ENCODE data around the gene PIK3CG. TPM values are rescaled to one million over a fixed set of nuclear protein-coding genes. Genes with fewer than 3 reads are reported as not detected.

PIK3CG gene
- total and polyA plus RNA-seq, 8 donors, result 0.15 to 21.9 (median 3.1) TPM

DNA sequence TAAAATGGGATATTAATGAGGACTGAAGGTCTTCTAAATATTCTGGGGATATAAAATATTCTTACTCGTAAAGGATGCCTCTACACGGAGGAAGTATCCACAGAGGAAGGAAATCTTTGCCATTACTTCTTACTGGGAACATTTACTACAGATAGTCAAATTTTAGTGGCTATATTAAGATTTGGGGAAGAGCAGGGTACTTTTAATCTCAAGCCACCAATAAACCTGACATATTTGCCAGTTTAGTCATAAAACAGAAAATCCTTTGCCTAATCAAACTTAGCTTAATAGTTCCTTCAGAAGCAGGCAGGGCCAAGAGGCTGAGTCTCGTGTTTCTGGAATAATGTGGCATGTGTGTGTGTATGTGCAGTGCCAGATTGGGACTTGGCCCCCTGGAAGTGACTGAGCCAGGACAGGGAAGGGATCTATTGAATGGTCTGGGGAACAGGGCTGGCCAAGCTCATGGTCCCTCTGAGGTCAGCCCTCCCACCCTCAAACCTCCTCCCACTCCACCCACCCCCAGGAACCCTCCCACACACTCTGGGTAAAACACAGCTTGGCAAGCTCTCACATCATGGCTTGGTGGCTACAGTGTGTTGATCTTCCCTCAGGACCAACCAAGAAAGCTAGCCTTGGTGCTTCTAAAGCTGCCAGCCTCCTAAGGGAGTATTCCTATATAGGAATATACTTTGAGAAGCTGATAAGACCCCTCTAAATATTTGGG lies 1.6 kb upstream of the PIK3CG start:
- intact Hi-C loops (cut with DNase I; ENCODE audit: low total_unique reads), result no loop called here
- Histone ChIP-seq H3K4me1 (peaks cover 0 to 35% (median 2%) of the 10 kb centered on the region in 4 donors), H3K36me3 (peaks cover 0 to 10% (median 7%) of the 10 kb centered on the region in 4 donors), H3K27ac (peak overlapping the region in 2 of 5 donors; percentile 46 to 74), H3K4me3 (no peak overlapping the region), H3K27me3 (no peaks in the 10 kb centered on the region), H3K9me3 (peaks cover 0 to 6% (median 3%) of the 10 kb centered on the region in 4 donors)
- 57 to 68% (median 64%) methylated on average over 3 of the region's 3 CpGs for WGBS, 5 donors
- DNase-seq, result no peak
- TF ChIP-seq EP300 (IDR thresholded peaks at IDR 0.05), result no peak
- TF ChIP-seq POLR2A (IDR thresholded peaks at IDR 0.05), result no peak
- TF ChIP-seq, protein P1, sequence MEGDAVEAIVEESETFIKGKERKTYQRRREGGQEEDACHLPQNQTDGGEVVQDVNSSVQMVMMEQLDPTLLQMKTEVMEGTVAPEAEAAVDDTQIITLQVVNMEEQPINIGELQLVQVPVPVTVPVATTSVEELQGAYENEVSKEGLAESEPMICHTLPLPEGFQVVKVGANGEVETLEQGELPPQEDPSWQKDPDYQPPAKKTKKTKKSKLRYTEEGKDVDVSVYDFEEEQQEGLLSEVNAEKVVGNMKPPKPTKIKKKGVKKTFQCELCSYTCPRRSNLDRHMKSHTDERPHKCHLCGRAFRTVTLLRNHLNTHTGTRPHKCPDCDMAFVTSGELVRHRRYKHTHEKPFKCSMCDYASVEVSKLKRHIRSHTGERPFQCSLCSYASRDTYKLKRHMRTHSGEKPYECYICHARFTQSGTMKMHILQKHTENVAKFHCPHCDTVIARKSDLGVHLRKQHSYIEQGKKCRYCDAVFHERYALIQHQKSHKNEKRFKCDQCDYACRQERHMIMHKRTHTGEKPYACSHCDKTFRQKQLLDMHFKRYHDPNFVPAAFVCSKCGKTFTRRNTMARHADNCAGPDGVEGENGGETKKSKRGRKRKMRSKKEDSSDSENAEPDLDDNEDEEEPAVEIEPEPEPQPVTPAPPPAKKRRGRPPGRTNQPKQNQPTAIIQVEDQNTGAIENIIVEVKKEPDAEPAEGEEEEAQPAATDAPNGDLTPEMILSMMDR (IDR thresholded peaks at IDR 0.05), result no peak
- TF ChIP-seq POLR2AphosphoS5 (IDR thresholded peaks at IDR 0.05), result no peak

DNA sequence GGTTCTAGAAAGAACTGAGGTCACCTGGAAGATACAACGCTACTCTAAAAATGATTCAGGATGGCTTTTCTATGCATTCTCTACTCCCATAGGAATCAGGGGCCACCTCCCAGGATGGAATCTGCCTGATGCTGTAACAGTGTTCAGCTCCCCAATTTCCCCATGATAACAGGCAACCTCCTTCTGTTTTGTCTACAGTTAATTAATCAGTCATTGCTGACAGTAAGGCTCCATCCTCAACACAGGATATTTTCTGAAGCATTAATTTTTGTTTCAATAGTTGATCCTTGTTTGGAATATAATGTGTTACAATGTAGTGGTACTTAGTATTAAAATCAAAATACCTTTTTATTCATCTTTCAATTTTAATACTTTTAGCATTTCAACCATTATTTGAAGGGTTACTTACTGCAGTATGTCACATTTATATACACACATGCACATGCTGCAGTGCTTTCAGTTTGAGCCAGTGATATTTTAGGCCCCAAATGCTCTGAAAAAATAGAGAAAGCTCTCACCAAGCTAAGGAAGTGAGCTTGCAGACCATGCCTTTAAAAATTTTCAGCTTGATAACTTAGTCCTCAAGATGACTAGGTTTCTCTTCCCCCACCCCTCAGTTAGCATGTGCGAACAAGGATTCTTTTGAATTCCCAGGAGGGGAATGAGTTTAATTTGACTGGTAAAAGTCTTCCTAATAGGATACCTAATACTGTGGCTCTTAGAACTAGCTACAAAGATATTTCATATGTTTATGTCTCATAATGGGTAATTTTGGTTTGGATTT lies 592 bp upstream of the PIK3CG start:
- WGBS, 5 donors, result 71 to 90% (median 75%) methylated on average over 2 of the region's 2 CpGs
- peaks cover 0 to 11% (median 7%) of the 10 kb centered on the region in 4 donors for H3K36me3 ChIP-seq
- H3K27me3 ChIP-seq, result no peaks in the 10 kb centered on the region
- TF ChIP-seq EP300 (IDR thresholded peaks at IDR 0.05) (no peak), POLR2AphosphoS5 (IDR thresholded peaks at IDR 0.05) (no peak), POLR2A (IDR thresholded peaks at IDR 0.05) (no peak)
- TF ChIP-seq, protein P1 (IDR thresholded peaks at IDR 0.05), result no peak
- DNase-seq, result peak in 1 of 2 donors; percentile 27
- peak overlapping the region in 4 of 5 donors; percentile 30 to 78 (median 60) for H3K27ac ChIP-seq
- H3K9me3 ChIP-seq, result no peaks in the 10 kb centered on the region
- peak overlapping the region in 2 of 4 donors; percentile 33 to 42 for H3K4me3 ChIP-seq
- intact Hi-C loops (cut with DNase I; ENCODE audit: low total_unique reads), result no loop called here
- H3K4me1 ChIP-seq, result peaks cover 0 to 36% (median 2%) of the 10 kb centered on the region in 4 donors

DNA sequence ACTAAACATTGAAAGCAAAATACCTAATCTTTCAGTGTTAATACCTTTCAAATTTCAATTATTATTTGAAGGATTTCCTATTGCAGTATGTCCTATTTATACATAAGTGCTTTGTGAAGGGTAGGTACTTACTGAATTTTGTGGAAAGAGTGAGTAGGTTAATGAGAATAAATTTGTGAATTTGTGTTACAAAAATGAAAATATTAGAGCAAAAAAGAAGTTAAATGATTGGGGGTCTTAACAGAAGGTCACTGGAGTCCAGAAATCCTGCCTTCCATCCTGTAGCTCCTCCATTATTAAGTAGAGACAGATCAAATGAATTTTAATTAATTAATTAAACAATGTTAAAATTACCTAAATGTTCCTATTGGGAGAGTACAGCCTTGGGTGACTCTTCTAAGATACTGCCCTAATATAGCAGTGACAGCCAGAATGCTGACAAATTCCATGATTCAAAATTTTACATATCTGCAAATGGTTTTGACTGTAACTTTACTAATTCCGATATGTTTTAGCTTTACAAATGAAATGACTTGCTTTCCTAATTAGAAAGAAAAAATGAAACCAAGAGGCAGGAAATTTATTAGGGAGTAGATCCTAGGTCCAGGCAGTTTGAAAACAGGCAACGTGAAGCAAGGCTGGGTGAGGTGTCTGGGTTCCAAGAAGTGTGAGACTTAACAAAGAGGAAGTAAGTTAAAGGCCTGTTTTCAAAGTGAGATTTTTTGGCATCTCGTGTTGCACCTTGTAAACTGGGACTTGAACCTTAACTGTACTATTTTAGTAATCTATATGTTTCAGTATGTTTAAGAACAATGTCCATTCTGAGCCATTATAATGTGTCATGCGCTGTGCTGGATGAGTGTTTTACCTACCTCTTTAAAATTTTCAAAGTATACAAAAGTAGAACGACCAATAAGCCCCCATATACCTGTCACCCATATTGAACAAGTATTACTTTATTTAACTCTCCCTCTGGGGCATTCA lies 1.5 kb downstream of the PIK3CG start:
- WGBS, 5 donors, result 54 to 69% (median 67%) methylated on average over 5 of the region's 5 CpGs
- peak overlapping the region in 3 of 4 donors; percentile 33 to 42 (median 37) for H3K4me3 ChIP-seq
- peaks cover 0 to 40% (median 2%) of the 10 kb centered on the region in 4 donors for H3K4me1 ChIP-seq
- peak in 1 of 2 donors; percentile 18 for DNase-seq
- no peaks in the 10 kb centered on the region for H3K9me3 ChIP-seq
- H3K27ac ChIP-seq, result peak overlapping the region in 3 of 5 donors; percentile 7 to 78 (median 74)
- no peaks in the 10 kb centered on the region for H3K27me3 ChIP-seq
- TF ChIP-seq POLR2AphosphoS5 (IDR thresholded peaks at IDR 0.05), result no peak
- TF ChIP-seq EP300 (IDR thresholded peaks at IDR 0.05), result no peak
- no peak for TF ChIP-seq POLR2A (IDR thresholded peaks at IDR 0.05)
- TF ChIP-seq, protein P1 (IDR thresholded peaks at IDR 0.05), result no peak
- intact Hi-C loops (cut with DNase I; ENCODE audit: low total_unique reads), result no loop called here
- H3K36me3 ChIP-seq, result peaks cover 0 to 11% (median 7%) of the 10 kb centered on the region in 4 donors

Measured in stomach (tissue), 9 donors.